RWPE1 (cell line): ENCODE data around the gene SCML1.

ENCODE experiments used
- CTCF ChIA-PET: fragments of 350-600 bp; sonication (Branson Sonifier 250); formaldehyde crosslinking; extraction: SDS; loops from one replicate; lab custom pipeline; 2021; lab: Yijun Ruan, JAX
- POLR2A ChIA-PET: fragments of 400-600 bp; formaldehyde crosslinking; extraction: SDS; loops from one replicate; lab custom pipeline; 2020; ENCODE audit warnings: antibody characterized with exemption; ENCODE audit not compliant: low non-redundant PET; lab: Yijun Ruan, JAX
- DNase-seq: peaks from one replicate; pipeline ENCODE4 v3.0.0; 2012; ENCODE audit warnings: low spot score
- H3K27ac ChIP-seq: fragments of 450-650 bp; 2 replicates; pipeline ENCODE4 v1.5.1; 2017
- TF ChIP-seq, protein P1 (sequence below): fragments of 450-650 bp; conservative IDR thresholded peaks from 2 replicates; pipeline ENCODE4 v1.5.1; 2017; ENCODE audit warnings: low read depth, mild to moderate bottlenecking

Gene SCML1

DNA sequence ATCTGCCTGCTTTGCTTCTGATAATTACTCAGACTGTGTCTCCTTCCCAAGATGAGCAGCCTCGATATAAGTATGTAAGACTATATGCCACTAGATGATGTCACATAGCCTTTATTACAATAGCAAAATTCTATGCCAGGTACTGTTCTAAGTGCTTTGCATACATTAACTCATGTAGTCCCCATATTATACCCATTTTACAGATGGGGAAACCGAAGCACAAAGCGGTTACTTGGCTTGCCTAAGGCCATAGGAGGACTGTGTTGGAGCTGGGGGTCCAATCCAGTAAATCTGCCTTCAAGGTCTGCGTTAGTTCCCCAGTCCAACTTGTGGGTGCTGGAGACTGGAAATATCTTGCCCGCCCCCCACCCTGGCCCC lies 826 bp upstream of the SCML1 start:
- no peak for DNase-seq
- H3K27ac ChIP-seq: peak overlapping the region; percentile 88
- ChIA-PET POLR2A (no interaction called here), CTCF (no interaction called here)
- TF ChIP-seq, protein P1, sequence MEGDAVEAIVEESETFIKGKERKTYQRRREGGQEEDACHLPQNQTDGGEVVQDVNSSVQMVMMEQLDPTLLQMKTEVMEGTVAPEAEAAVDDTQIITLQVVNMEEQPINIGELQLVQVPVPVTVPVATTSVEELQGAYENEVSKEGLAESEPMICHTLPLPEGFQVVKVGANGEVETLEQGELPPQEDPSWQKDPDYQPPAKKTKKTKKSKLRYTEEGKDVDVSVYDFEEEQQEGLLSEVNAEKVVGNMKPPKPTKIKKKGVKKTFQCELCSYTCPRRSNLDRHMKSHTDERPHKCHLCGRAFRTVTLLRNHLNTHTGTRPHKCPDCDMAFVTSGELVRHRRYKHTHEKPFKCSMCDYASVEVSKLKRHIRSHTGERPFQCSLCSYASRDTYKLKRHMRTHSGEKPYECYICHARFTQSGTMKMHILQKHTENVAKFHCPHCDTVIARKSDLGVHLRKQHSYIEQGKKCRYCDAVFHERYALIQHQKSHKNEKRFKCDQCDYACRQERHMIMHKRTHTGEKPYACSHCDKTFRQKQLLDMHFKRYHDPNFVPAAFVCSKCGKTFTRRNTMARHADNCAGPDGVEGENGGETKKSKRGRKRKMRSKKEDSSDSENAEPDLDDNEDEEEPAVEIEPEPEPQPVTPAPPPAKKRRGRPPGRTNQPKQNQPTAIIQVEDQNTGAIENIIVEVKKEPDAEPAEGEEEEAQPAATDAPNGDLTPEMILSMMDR: no peak

DNA sequence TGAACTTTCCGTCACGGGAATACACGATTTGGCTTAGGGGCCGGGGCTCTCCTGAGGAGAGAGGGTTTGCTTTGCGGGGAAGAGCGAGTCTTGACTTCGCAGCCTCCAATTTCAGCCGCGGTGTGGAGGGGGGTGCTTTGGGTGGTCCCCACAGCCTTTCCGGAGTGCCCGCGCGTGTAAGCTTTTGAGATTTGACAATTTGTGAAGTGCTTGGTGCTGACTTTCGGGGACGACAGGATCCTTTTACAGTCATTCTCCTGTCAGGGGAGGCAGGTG lies 355 bp downstream of the SCML1 start:
- peak overlapping the region; percentile 88 for H3K27ac ChIP-seq

DNA sequence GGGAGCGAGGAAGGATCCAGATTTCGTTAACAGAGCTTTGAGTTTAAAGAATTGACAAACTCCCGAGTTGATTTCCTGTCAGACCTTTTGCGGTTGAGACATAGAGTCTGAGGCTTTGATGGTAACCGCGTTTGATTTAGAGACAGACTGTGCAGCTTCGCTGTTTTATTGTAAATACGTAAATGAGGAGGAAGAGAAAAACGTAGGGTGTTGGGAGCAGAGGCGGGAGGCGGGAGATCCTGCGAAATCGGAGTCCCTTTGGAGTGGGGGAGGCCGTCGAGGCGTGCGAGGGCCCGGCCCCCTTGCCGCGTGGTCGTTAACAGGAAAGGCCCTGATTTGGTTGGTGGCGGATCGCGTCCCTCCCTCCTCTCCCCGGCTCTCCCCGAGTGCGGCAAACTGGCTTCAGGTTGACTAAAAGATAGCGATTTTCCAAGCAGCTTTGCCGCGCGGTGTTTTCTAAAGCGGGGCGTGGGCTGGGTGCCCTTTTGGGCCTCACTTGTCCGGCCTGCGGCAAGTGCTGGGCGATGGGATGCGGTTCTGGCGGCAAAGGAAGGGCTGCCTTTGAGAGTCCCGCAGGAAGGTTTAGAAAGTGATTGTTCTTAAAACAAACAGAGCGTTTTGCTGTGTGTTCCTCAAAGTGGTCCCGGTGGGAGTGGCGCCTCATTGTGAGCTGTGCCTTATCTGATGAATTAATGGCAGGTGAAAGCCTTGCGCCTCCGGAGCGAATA lies 857 bp downstream of the SCML1 start:
- CTCF ChIA-PET: interaction anchor here (0.6 kb wide), 1 partner anchor 477 kb away, joined by 5 read pairs; no protein-coding TSS in a partner anchor
- TF ChIP-seq, protein P1: no peak
- POLR2A ChIA-PET: no interaction called here
- DNase-seq: no peak
- peak overlapping the region; percentile 88 for H3K27ac ChIP-seq

More for the DNA sequence above, 355 bp downstream of the SCML1 start:
- TF ChIP-seq, protein P1: no peak
- ChIA-PET CTCF (no interaction called here), POLR2A (no interaction called here)
- DNase-seq: no peak

DNA sequence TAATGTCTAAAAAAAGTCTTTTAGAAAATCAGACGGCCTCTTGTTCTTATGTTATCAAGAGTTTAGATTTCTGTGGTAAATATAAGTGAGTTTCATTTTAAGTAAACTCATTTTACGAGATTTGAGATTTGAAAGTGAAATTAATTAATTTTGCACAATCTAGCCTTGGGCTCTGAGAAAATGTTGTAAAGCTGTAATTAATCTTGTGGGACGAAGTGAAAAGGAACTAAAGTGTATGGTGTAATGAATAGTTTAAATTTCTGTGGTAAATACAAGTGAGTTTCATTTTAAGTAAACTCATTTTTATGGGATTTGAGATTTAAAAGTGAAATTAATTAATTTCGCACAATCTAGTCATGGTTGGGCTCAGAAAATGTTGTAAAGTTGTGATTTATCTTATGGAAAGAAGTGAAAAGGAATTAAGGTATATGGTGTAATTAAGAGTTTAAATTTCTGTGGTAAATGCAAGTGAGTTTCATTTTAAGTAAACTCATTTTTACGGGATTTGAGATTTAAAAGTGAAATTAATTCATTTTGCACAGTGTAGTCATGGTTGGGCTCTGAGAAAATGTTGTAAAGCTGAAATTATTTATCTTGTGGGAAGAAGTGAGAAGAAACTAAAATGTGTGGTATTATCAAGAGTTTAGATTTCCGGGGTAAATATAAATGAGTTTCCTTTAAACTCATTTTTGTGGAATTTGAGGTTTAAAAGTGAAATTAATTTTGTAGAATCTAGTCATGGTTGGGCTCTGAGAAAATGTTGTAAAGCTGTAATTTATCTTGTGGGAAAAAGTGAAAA lies 1.6 kb downstream of the SCML1 start:
- CTCF ChIA-PET: interaction anchor here (0.6 kb wide), 1 partner anchor 476 kb away, joined by 5 read pairs; no protein-coding TSS in a partner anchor
- no peak for DNase-seq
- TF ChIP-seq, protein P1: no peak
- POLR2A ChIA-PET: no interaction called here
- peak overlapping the region; percentile 88 for H3K27ac ChIP-seq

DNA sequence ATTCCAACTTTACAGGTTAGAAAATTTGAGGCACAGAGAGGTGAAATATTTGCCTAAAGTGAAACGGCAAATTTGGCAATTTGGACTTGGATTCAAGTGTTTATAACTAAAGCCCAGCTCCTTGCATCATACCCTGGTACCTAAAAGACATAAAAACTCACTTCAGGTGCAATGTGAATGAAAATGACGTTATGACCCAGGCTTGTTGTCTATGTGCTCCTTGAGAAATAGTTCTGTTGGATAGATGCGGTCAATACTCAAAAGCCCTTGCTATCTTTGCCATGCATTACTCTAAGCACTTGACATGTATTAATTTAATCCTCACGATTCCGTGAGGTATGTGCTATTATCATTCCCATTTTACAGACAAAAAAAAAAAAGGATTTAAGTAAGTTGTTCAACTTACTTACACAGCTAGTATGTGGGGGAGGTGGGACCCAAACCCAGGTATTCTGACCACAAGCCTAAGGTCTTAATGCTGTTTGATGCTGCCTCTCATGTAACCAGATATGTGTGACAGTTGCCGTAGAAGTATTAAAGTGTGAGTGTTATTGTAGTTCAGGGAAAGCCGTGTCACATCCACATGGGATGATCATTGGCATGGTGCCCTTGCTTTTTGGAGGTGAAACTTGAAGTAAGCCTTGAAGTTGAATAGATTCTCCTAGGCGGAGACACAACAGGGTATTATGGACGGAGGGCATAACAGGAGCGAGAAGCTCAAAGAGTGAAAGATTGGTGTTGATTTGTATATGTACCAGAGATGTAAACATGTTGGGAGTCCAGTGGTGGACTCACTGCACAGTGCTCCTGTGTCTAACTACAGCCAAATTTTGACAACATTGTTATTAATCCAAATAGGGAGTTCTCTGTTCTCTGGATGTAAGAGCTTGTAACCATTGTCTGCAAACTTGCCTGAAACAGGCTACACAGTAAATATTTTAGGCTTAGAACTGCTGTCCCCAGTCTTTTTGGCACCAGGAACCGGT lies 3.1 kb downstream of the SCML1 start:
- TF ChIP-seq, protein P1: no peak
- ChIA-PET CTCF (interaction anchor here (0.7 kb wide), 1 partner anchor 183 kb away, joined by 5 read pairs; no protein-coding TSS in a partner anchor), POLR2A (no interaction called here)
- no peak for DNase-seq
- no peak overlapping the region for H3K27ac ChIP-seq

DNA sequence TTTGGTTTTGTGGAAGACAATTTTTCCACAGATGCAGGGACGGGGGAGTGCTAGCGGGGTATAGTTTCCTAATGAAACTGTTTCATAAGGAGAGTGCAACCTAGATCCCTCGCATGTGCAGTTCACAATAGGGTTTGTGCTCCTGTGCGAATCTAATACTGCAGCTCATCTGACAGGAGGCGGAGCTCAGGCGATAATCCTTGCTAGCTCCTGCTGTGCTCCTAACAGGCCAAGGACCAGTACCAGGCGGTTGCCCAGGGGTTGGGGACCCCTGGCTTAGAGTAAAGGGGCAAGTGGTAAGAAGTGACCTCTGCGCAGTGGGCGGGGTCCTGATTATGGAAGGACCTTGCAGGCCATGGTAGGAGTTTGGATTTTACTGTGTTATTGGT lies 3.8 kb downstream of the SCML1 start:
- no peak for DNase-seq
- TF ChIP-seq, protein P1: no peak
- ChIA-PET POLR2A (no interaction called here), CTCF (no interaction called here)
- no peak overlapping the region for H3K27ac ChIP-seq
